GM18508 (cell line): Measurements from ENCODE around the gene COPB2.
A peak's percentile ranks its signal among the peaks of the same experiment; 100 is the strongest.
"Not testable (repeated sequence)": the region's sequence is repeated elsewhere in the genome, so short reads cannot be mapped to it uniquely, and the experiment has no call there.

Source experiments
- ATAC-seq: cut with Tn5 transposase; IDR thresholded peaks from one replicate; pipeline ENCODE4 v1.9.1; 2021; ENCODE audit warnings: moderate number of reproducible peaks; ENCODE audit not compliant: insufficient read depth, unreplicated experiment

COPB2 gene

DNA sequence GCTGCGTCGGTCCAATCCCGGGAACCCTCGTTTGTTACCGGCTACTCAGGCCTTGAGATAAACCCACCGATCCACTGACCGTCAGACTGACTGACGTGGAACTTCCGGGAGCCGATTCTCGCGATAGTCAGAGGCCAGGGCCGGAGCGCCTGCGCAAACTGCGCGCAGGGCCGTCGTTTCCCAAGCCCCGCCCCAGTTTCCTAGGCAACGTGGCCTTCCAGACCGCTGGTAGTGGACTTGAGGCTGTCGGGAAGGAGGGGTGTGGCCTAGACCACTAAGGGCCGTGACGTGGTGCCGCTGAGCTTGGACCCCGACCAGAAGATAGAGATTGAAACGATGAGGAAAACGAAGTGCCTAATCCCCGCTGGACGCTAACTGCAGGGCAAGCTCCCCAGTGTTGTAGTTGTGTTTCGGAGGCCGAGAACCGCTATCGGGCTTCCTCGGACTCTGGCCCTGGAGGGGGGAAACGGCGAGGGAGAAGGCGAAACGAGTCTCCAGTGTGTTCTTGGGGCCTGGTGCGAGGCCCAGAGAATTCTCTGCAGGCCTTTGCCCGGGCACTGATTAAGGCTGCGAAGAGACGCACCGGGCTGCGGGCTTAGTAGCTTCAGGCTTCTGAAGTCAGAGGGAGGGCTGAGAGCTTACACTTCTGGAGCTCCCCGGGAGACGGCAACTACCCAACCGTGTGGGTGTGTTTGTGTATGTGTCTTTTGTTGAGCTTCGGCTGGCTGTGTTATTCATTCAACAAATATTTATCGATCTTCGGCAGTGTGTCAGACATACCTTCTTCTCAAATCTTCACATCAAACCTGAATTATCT, at the start of gene COPB2:
COPB2 (minus strand) TSS at position 96 of the 817 bp plus-strand sequence. CDS start 97 bp downstream, outside the sequence.
- peak; percentile 91 for ATAC-seq

DNA sequence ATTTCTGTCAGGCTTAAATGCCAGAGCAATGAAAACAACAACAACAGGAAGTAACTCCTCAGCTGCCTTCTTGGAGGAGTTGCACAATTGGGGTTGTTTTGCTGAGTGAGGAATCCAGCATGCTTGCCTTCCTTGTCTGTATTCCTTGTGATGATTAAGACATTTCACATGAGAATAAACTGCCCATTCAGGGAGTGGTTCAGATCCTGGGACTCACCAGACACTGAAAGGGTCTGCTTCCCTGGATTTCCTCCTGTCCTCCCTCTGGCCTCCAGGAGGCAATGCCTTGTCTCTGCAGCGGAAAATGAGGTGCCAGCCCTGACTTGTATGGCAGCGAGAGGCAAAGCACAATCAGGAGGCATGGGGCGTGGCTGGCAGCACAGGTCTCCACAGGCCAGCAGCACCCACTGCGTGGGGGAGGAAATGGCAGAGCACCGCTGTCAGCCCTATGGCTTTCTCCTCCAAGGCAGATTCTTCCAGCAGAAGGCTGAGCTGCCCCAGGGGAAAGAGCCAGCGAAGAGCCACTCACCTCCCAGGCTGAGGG, 45.4 kb upstream of the COPB2 start:
- ATAC-seq, result no peak

DNA sequence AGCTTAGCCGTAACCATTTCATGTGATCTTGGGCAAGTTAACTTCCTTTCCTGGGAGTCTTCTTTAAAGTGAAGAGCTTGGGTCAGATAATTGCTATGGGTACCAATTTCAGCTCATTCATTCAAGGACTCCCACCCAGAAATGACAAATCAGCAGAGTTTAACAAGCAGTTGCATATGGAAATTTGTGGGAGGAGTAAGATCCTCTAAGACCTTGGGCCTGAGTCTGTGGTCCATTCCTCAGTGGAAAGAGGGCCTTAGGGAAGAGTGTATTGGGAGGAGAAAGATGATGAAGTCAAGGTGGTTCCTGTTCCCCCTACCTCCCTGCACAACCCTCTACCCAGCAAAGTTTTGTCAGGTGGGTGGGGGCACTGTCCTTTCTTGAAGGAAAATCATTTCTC, 44.8 kb upstream of the COPB2 start:
- no peak for ATAC-seq

DNA sequence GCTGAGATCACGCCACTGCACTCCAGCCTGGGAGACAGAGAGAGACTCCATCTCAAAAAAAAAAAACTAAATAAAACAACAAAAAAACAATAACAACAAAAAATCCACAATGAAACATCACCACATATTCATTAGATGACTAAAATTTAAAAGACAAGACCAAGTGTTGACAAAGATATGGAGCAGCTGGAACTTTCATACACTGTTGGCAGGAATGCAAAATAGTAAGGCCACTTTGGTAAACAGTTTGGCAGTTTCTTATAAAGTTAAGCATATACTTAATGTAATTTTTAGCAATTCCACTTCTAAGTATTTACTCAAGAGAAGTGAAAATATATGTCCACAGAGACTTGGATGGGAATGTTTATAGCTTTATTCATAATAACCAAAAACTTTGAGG, 43.6 kb upstream of the COPB2 start:
- ATAC-seq, result no peak

DNA sequence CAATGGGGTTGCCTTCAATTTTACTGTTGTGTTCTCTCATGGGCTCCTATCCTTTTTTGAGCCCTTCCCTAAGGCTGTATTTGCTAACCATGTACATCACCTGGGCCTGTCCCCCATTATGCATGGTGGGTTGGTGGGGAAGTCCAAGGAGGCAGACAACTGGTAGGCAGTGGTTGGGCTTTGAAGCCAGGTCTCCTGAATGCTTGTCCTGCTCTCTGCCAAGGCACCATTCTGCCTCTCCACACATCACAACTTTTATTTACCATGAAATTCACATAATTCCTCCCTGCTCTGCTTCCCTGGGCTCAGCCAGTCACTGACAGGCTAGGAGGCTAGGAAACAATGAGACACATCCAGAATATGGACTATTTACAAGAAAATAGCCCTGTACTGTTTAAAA, 41.0 kb upstream of the COPB2 start:
- no peak for ATAC-seq

DNA sequence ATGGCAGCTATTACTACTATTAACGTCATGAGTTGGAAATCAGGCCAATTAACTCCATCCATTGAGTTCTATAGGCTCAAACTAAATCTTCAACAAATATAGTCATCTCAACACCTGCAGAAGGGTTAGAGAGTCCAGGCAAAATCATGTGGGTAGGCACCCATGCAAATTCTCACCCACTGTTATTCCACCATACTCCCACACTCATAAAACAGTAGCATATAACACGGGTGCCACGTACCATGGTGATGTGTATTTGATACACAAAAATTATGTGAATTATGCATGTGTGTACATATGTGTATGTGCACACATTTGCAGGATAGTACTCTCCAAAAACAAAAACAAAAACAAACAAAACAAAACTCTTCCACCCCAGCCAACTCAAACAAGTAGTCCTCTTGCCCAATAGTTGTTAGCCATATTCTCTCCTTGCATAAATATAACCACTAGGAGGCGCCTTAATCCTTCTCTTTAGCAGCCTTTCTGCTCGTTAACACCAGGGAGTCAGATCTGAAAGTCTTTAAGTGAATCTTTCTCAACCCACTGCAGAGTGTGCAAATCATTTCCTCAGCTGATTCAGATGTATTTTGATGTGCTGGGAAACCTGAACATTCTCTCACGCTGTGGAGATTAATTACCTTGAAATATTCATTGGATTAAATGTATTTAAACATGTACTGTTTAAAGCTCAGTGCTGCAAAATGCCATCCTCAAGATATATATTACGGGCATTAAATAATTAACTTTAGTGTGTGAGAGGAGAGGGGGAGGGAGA, 38.0 kb upstream of the COPB2 start:
- peak; percentile 76 for ATAC-seq

DNA sequence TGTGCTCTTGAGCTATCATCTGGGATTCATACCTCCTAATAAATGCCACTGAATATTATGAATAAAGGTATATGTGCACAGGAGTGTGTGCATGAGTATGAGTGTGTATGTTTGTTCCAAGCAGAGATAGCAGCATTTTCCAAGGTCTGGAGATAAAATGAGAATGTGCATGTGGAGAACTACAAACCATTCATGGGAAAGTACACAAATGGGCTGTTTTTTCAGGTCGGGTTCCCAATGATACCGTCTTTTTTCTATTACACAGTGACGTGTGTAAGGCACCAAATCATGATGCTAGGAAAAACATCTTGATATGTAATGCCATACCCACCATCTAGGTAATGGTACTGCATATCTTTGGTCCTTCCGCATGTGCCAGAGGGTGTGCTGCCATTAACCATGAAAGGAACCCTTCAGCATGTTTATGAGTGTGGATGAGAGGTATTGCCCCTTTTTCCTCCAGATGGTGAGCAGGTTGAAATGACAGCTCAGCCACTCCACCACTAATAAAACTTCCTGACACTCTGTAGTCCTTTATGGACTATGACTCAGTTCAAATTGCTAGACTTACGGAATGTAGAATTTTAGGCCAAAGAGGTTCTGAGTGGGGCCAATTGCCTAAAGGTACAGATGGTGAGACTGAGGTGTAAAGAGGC, 36.4 kb upstream of the COPB2 start:
- ATAC-seq, result no peak

DNA sequence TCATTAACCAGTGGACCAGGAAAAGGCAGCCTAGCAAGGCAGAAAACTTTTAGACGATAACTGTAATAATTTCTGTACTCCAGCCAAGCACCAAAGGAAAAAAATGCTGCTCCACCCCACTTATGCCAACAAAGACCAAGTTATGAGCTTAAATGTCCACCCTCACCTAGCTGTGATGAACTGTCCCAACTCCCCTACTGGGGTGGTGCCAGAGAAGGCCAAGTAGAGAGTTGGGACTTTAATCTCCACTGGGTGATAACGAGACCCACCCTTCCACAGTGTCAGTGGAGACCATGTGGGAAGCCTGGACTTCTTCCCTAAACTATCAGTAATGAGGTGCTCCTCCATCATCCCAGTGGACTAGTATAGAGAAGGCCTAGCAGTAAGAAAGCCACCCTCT, 33.8 kb upstream of the COPB2 start:
- no peak for ATAC-seq

DNA sequence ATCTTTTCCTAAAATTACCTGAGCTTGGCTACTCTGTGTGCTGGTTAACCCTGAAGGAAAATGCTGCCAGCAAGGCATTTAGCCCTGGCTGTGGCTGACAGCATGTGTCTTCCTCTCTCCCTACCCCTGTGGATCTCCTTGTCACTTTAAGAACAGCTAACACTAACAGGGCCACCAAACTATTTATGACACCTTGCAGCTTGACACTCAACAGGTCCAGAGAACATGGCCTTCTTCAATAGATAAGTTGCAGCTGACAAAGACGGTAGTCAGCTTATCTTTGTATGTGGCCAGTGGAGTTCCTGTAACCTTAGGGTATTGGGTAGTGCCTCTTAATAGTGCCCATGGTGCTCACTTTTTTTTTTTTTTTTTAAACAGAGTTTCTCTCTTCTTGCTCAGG, 32.0 kb upstream of the COPB2 start:
- ATAC-seq, result no peak

DNA sequence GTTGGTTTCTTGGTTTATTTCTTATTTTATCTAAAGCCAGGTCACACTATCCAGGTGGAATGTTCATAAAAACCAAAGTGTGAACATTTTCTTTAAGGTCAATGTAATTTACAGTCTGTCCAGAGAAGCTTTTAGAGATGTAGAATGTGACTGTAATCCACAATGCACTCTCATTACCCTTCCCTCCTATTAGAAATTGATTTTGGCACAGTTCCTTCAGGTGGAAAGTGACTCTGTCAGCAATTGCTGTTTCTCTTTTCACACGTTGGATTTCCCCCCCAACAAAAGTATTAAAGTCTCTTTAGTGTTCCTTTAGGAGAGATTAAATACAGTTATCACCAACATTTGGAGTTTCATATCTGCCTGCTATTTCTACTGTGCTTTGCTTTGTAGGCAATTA, 31.6 kb upstream of the COPB2 start:
- ATAC-seq, result no peak

DNA sequence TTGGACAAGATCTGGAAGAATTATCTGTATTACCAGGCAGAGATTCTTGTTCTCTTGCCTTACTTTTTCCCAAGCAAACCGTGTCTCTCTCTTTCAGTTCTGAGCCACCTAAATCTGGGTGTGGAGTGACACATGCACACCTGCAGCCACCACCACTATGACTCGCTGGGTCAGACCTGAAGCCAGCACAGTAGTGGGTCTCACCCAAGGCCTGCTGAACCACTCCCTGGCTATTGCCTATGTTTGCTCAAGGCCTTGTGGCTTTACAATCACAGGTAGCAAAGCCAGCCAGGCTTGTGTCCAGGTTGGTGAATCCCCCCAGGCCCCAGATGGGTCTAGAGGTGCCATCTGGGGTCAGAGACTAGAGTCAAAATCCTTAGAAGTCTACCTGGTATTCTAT, 28.7 kb upstream of the COPB2 start:
- no peak for ATAC-seq

DNA sequence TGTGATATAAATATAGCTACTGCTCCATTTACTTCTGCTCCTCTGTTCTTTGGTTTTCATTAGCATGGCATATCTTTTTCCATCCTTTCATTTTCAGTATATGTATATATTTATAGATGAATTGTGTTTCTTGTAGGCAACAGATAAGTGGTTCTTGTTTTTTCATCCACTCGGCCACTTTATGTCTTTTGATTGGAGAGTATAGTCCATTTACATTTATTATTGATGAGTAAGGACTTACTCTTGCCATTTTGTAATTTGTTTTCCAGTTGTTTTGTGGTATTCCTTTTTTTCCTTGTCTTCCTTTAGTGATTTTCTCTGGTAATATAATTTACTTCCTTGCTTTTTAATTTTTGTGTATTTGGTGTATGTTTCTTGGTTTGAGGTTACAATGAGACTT, 26.8 kb upstream of the COPB2 start:
- ATAC-seq, result no peak

DNA sequence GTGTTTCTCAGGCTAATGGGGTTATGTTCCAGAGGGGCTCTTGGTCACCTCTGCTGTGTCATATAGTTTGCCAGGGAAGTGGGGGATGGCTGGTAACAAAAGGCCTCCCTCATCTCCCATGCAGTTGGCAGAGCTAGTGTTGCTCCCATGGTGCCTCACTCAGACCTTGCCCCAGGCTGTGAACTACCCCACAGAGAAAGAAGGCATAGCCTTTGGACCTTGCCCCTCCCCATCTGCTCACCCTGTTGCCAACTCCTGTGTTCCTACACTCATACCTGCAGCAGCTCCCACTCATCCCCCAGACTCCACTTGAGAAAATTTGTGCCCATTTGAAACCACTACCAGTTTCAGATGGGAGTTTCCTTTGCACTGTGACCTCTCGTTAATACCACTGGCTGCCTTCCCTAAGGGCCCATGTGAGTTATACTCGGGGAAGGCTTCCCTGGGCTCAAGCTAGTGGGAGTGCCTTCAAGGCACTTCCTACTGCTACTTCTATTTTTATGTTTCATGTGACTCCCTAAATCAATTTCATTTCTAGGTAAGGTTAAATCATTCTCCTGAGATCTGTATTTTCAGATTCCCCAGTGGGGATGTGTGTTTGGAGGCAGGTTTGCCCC, 25.3 kb upstream of the COPB2 start:
- no peak for ATAC-seq

DNA sequence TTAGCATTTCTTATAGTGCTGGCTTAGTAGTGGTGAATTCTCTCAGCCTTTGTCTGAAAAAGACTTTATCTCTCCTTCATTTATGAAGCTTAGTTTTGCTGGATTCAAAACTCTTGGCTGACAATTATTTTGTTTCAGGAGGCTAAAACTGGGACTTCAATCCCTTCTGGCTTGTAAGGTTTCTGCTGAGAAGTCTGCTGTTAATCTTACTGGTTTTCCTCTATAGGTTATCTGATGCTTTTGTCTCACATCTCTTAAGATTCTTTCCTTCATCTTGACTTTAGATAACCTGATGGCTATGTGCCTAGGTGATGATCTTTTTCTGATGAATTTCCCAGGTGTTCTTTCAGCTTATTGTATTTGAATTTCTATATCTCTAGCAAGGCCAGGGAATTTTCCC, 23.4 kb upstream of the COPB2 start:
- not testable (repeated sequence) for ATAC-seq

DNA sequence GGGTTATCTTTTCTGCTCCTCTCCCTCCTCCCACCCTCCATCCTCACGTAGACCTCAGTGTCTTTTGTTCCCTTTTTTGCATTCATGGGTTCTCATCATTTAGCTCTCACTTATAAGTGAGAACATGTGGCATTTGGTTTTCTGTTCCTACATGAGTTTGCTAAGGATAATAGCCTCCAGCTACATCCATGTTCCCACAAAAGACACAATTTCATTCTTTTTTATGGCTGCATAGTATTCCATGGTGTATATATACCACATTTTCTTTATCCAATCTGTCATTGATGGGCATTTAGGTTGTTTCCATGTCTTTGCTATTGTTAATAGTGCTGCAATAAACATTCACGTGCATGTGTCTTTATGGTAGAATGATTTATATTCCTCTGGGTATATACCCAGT, 11.7 kb upstream of the COPB2 start:
- ATAC-seq, result not testable (repeated sequence)

DNA sequence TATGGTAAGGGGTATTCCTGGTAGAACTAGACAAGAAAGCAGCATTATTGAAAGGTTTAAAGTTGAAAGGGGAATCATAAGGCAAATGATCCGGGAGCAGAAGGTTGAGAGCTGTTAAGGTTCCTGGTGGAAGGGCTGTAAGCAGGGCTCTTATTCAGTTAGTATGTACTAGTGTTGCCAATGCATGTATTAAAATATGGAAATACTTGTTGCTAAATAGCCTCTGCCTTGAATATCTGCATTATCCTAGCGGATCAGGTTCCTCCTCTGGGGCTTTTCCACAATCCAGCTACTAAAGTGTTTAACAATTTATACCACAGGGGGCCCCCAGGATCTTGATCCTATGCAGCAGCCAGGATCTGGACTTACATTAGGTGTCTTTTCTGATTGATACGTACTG, 7.3 kb upstream of the COPB2 start:
- no peak for ATAC-seq

DNA sequence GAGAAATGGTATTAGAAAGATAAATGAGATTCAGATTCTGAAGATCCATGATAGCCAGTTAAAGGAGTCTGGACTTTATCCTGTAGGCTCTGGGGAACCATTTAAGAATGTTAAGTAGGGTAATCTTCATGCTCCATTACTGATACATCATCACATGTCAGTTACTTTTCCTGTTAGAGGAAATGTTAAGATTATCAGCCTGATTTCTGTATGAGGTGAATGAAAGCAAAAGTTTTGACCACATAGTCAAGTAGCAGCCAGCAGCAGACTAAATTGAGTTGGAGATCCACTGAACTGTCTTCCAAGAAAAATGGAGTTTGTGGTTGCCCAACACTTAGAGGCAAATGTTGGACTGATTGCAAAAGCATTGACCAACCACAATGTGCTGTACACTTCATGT, 4.7 kb upstream of the COPB2 start:
- ATAC-seq, result no peak

DNA sequence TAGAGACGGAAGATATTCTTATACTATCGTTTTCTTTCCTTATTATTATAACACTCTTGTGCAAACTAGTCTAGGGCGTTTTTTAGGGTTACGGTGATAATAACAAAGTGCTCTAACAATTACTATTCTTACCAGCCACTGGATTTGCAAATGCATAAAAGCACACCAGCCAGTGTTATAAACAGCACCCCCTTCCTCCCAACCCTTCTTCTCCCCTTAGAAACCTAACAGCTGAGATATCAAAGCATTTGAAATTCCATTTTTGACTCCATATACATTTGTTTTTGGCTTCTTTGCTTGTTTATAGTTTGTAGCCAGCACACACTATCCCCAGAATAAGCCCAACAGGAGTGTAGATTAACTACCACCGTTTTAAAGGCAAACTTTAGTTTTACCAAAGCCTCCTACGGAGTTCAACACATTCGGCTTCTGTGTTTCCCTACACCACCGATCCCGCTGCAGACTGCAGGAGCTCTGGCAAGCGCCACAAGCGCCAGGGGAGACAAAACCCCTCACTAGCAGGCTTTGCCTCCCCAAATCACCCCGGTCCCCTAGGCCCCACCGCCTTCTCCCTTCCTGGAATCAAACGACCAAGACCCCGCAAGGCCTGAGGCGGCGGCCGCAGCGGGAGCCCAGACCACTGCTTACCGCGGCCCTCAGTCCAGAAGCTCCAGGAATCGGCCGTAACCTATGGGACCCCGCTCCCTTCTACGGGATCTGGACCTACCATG, 461 bp downstream of the COPB2 start:
- peak; percentile 4 for ATAC-seq

DNA sequence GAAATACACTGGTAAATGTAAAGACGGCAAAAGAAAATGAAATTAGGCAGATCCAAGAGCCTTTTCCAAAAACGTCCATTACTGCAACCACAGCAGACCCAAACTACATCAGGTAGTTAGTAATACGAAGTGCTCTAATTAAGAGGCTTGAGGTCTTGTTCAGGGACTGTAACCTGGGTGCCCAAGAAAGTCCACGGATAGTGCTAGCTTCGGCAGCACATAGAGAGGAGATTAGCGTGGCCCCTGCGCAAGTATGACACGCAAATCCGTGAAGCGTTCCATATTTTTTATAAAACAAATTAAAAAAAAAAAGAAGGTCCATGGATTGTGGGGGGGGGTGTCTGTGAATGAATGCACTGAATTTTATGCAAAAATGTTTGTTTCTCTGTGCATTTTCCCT, 1.4 kb downstream of the COPB2 start:
- no peak for ATAC-seq

DNA sequence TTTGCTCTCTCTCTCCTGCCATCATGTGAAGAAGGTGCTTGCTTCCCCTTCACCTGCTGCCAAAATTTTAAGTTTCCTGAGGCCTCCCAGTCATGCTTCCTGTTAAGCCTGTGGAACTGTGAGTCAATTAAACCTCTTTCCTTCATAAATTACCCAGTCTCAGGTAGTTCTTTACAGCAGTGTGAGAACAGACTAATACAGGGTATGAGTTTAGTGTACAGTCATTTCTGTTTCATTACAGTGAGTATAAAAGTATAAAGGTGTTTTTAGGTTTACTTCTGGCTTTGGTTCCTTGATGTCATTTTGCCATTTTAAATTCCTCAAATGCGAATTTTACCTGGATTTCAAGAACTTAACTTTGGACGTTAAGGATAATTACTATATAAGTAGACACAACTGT, 7.2 kb downstream of the COPB2 start:
- ATAC-seq, result not testable (repeated sequence)
